ENCODE data around the gene ZNF608.

GRCh38 chr5:124730381-124730780 lies 16.1 kb downstream of the ZNF608 start:
- TF ChIP-seq CTCF (IDR thresholded peaks at IDR 0.05 in 8 of 11, conservative IDR thresholded peaks at IDR 0.05 in 3 of 11) (no peak), POLR2A (IDR thresholded peaks at IDR 0.05) (no peak)
